Pancreas (tissue), 10 donors: ENCODE results near the gene TGFBR1. TPM values are rescaled to one million over a fixed set of nuclear protein-coding genes. Genes with fewer than 3 reads are reported as not detected.

Source experiments
- ATAC-seq, 4 donors: fragments of 200-7000 bp; cut with Tn5 transposase; one replicate each; pipeline versions ENCODE4 v1.8.0 to v1.9.1; 2020; ENCODE audit warnings: mild to moderate bottlenecking in 4 of 4, moderate library complexity in 4 of 4
- DNase-seq, 6 donors: peaks; one replicate each; pipeline ENCODE4 v3.0.0-alpha.2; 2020
- FAIRE-seq: peaks from 2 replicates; lab custom pipeline; 2012; peaks lifted over from hg19 to GRCh38; lab: Jason Lieb, UNC
- H3K27ac ChIP-seq, 4 donors: fragments of 200-600 bp; sonication (generic); 1 replicate in 3 of 4; 2 replicates in 1 of 4; pipeline versions ENCODE4 v1.5.0 to v1.8.0; 2020
- H3K27me3 ChIP-seq, 4 donors: fragments of 200-600 bp; one replicate each; pipeline ENCODE4 v1.8.0; 2021
- H3K36me3 ChIP-seq, 3 donors: fragments of 200-600 bp; sonication (generic) in 1 of 3; one replicate each; pipeline versions ENCODE4 v1.5.0 to v1.8.0; 2020 to 2021
- H3K4me1 ChIP-seq, 3 donors: fragments of 200-600 bp; one replicate each; pipeline ENCODE4 v1.8.0; 2021
- H3K4me3 ChIP-seq, 4 donors: fragments of 200-600 bp; sonication (generic) in 2 of 4; one replicate each; pipeline versions ENCODE4 v1.5.0 to v1.8.0; 2020 to 2021
- H3K9me3 ChIP-seq, 4 donors: fragments of 200-600 bp; one replicate each; pipeline ENCODE4 v1.8.0; 2021
- CTCF ChIP-seq, 4 donors: fragments of 200-600 bp; sonication (generic) in 3 of 4; IDR thresholded peaks; one replicate each; pipeline versions ENCODE4 v1.5.0 to v1.8.0; 2021; ENCODE audit warnings: antibody characterized with exemption in 4 of 4
- WGBS, 2 donors: extraction: QIAGEN DNeasy Blood & Tissue Kit; methylation state at CpG; one replicate each; pipeline ENCODE4 v1.1.7; 2013; 5-methylcytosine and 5-hydroxymethylcytosine counted together
- intact Hi-C, 3 donors: fragments of 100-400 bp; cut with DNase I; formaldehyde crosslinking; loops; one replicate each; pipeline versions ENCODE4 v1.11.1 to v1.14.2; 2022
- polyA plus RNA-seq, 2 donors: library from polyadenylated mRNA; stranded (reverse); fragments of 200-250 nt; gene quantifications; one replicate each; pipeline ENCODE4 v1.2.3, GENCODE V29; 2013
- total RNA-seq, 6 donors: library from RNA; stranded (reverse); fragmentation: NEBNext Ultra II Directional in 4 of 6; extraction: Animal tissue kit (Norgen Biotek cat#: 25700) in 4 of 6; gene quantifications; one replicate each; pipeline versions ENCODE4 v1.2.1 to v1.2.4, GENCODE V29; 2021 to 2023
- donor health status: healthy with polysubstance abuse.
- donor health status: DM: no; HTN: no; CAD: no; lungs with moderate emphysema.
- donor health status: DM: no; HTN: no; CAD: no.
- donor health status: control.
- donor health status: control.
- donor health status: Bipolar disorder and iron deficiency.
- donor health status: DM: yes; HTN: yes; CAD: no.
- donor health status: DM: no; HTN: no; CAD: no.
- donor health status: DM: no; HTN: no; CAD: no.
- donor health status: DM: yes; HTN: yes; CAD: no.

Gene TGFBR1
- total and polyA plus RNA-seq, 8 donors = 3.5 to 43.6 (median 12.2) TPM

DNA sequence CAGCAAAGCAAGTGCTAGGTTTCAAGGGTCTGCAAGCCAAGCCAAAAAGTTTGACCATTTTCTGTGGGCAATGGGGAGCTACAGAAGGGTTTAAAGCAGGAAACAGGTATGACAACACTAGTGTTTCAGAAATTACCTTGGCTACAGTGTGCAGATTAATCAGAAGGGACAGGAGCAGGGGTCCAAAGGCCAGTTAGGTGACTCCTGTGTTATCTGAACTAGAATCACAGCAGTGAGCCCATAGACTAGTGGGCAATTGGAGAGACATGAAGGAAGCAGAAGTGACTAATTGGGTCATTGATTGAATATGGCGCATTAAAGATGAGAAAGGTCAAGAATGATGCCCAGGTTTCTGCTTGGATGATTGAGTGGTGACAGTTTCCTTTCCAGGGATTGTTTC is 41.4 kb upstream of the TGFBR1 start:
- DNase-seq (no peak), FAIRE-seq (no peak), ATAC-seq (no peak)
- no peaks in the 10 kb centered on the region for H3K4me1 ChIP-seq
- H3K27ac ChIP-seq = no peak overlapping the region
- H3K36me3 ChIP-seq = peaks cover 0 to 13% (median 0%) of the 10 kb centered on the region in 3 donors
- no peaks in the 10 kb centered on the region for H3K27me3 ChIP-seq
- H3K9me3 ChIP-seq = no peaks in the 10 kb centered on the region
- intact Hi-C loops = no loop called here
- no peak for TF ChIP-seq CTCF (IDR thresholded peaks at IDR 0.05)
- H3K4me3 ChIP-seq = no peak overlapping the region
- 91% methylated on average over 1 of the region's 1 CpG for WGBS, 2 donors

GRCh38 chr9:99066571-99066970 is 38.3 kb upstream of the TGFBR1 start:
- no peak overlapping the region for H3K4me3 ChIP-seq
- FAIRE-seq = no peak
- peaks cover 0 to 18% (median 0%) of the 10 kb centered on the region in 3 donors for H3K36me3 ChIP-seq

DNA sequence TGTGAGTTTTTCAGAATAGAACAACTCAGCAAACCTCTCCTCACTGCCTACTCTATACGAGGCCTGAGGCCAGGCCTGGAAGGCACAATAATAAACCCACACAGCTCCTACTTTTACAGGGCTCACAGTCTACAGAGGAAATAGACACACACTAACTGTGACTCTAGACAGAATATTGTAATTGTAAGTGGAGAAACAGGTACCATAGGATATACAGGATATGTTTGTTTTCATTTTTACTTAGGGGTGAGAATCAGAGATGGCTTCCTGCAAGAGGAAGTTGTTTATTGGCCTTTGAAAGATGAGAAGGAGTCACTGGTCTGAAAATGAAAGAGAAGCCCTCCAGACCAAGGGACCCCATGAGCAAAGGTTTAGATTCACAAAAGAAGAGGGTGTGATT is 35.8 kb upstream of the TGFBR1 start:
- H3K9me3 ChIP-seq = no peaks in the 10 kb centered on the region
- intact Hi-C loops = no loop called here
- no peak for FAIRE-seq
- peaks cover 0 to 12% (median 0%) of the 10 kb centered on the region in 3 donors for H3K36me3 ChIP-seq
- 87 to 93% methylated on average over 1 of the region's 1 CpG for WGBS, 2 donors
- no peaks in the 10 kb centered on the region for H3K4me1 ChIP-seq
- H3K27ac ChIP-seq = no peak overlapping the region
- H3K27me3 ChIP-seq = no peaks in the 10 kb centered on the region
- DNase-seq = no peak
- ATAC-seq = no peak
- no peak overlapping the region for H3K4me3 ChIP-seq
- no peak for TF ChIP-seq CTCF (IDR thresholded peaks at IDR 0.05)

More at GRCh38 chr9:99066571-99066970, 38.3 kb upstream of the TGFBR1 start:
- WGBS, 2 donors = 74 to 80% methylated on average over 3 of the region's 3 CpGs
- Histone ChIP-seq H3K9me3 (no peaks in the 10 kb centered on the region), H3K27me3 (no peaks in the 10 kb centered on the region), H3K4me1 (no peaks in the 10 kb centered on the region), H3K27ac (no peak overlapping the region)
- DNase-seq (no peak), ATAC-seq (no peak)
- intact Hi-C loops = no loop called here
- no peak for TF ChIP-seq CTCF (IDR thresholded peaks at IDR 0.05)

DNA sequence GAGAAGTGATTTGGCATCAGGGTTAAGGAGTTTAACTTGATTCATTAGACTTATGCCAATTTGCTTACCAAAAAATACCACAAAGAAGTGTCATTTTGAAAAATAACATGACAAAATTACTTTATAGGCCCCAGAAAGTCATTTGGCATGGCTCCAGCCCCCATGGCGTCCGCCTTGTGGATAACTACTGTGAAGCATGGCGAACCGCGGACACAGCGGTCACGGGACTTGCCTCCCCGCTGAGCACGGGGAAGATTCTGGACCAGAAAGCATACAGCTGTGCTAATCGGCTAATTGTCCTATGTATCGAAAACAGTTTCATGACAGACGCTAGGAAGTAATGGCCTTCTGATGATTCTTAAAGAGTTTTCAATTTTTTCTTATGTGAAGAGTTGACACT is 35.4 kb upstream of the TGFBR1 start:
- Histone ChIP-seq H3K9me3 (no peaks in the 10 kb centered on the region), H3K27me3 (no peaks in the 10 kb centered on the region), H3K4me3 (no peak overlapping the region), H3K36me3 (peaks cover 0 to 12% (median 0%) of the 10 kb centered on the region in 3 donors), H3K4me1 (no peaks in the 10 kb centered on the region), H3K27ac (no peak overlapping the region)
- intact Hi-C loops = no loop called here
- WGBS, 2 donors = 94 to 96% methylated on average over 12 of the region's 12 CpGs
- ATAC-seq (no peak), DNase-seq (no peak), FAIRE-seq (no peak)
- no peak for TF ChIP-seq CTCF (IDR thresholded peaks at IDR 0.05)

DNA sequence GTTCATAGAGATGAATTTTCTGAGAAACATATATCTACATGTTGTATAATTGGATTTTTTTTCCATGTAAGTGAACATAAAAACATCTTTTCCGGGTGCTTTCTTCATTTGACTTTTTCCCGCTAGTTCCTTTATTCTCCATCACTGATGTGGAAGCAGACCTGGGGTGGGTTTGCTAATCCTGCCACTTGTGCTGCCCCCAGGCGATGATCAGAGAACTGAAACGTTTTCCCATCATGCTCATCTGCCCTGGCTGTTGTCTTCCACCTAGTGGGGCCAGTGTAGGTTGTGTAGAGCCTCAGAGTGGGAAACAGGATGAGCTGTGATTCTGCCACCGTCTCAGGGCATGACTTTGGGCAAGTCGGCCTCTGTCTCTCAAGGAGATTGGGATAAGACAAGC is 34.2 kb upstream of the TGFBR1 start:
- TF ChIP-seq CTCF (IDR thresholded peaks at IDR 0.05) = no peak
- FAIRE-seq (no peak), DNase-seq (no peak), ATAC-seq (no peak)
- peaks cover 0 to 12% (median 0%) of the 10 kb centered on the region in 3 donors for H3K36me3 ChIP-seq
- H3K27ac ChIP-seq = no peak overlapping the region
- H3K27me3 ChIP-seq = no peaks in the 10 kb centered on the region
- H3K9me3 ChIP-seq = no peaks in the 10 kb centered on the region
- intact Hi-C loops = no loop called here
- H3K4me3 ChIP-seq = no peak overlapping the region
- H3K4me1 ChIP-seq = no peaks in the 10 kb centered on the region
- 75 to 81% methylated on average over 6 of the region's 6 CpGs for WGBS, 2 donors
